Fibroblast of the aortic adventitia (primary cell): Measurements from ENCODE around the gene DCDC2B. TPM values are rescaled to one million over a fixed set of nuclear protein-coding genes. Genes with fewer than 3 reads are reported as not detected.

Source experiments
- DNase-seq: peaks from one replicate; pipeline ENCODE4 v3.0.0-alpha.2; 2010; ENCODE audit warnings: low read depth
- H3K4me3 ChIP-seq: 2 replicates; pipeline ENCODE4 v1.5.1; 2011; ENCODE audit warnings: low read depth, mild to moderate bottlenecking, control low read depth, low read length, moderate library complexity
- total RNA-seq: library from RNA; depleted of rRNA; stranded (reverse); fragments of >200 nt; gene quantifications from 2 replicates; pipeline ENCODE4 v1.2.3, GENCODE V29; 2012; ENCODE audit warnings: low replicate concordance
- TF ChIP-seq, protein P1 (sequence below): IDR thresholded peaks from 2 replicates; pipeline ENCODE4 v1.5.1; 2011; ENCODE audit warnings: mild to moderate bottlenecking, low read length, control low read depth, inconsistent platforms; ENCODE audit not compliant: insufficient read depth

DCDC2B gene
- total RNA-seq, 1 donor = not detected

DNA sequence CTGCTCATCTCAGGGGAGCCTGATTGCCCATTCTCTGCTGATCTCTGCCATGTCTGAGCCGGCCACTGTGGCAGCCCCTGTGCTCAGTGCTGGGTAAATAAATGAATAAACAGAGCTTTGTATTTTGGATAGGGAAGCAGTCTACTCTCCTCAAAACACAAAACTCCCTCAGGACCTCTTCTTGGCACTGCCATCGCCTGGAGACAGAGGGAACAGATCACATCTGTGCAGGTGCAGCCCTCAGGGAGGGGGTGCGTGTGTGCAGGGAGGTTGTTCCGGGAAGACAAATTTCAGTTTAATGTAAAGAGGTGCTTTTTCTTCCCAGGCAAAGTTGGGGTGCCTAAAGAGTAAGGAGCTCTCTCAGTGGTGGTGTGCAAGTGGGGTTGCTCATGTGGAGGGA, 30.4 kb downstream of the DCDC2B start:
- no peak for DNase-seq
- no peak overlapping the region for H3K4me3 ChIP-seq
- TF ChIP-seq, protein P1, sequence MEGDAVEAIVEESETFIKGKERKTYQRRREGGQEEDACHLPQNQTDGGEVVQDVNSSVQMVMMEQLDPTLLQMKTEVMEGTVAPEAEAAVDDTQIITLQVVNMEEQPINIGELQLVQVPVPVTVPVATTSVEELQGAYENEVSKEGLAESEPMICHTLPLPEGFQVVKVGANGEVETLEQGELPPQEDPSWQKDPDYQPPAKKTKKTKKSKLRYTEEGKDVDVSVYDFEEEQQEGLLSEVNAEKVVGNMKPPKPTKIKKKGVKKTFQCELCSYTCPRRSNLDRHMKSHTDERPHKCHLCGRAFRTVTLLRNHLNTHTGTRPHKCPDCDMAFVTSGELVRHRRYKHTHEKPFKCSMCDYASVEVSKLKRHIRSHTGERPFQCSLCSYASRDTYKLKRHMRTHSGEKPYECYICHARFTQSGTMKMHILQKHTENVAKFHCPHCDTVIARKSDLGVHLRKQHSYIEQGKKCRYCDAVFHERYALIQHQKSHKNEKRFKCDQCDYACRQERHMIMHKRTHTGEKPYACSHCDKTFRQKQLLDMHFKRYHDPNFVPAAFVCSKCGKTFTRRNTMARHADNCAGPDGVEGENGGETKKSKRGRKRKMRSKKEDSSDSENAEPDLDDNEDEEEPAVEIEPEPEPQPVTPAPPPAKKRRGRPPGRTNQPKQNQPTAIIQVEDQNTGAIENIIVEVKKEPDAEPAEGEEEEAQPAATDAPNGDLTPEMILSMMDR = no peak

- TF ChIP-seq, protein P1 = no peak
- H3K4me3 ChIP-seq = peak overlapping the region; percentile 85
- no peak for DNase-seq
Observed at GRCh38 chr1:32239790-32240139, 30.9 kb downstream of the DCDC2B start.

GRCh38 chr1:32240140-32240951, 31.5 kb downstream of the DCDC2B start:
- TF ChIP-seq, protein P1 = peak; percentile 31
- H3K4me3 ChIP-seq = peak overlapping the region; percentile 85
- DNase-seq = peak; percentile 51

DNA sequence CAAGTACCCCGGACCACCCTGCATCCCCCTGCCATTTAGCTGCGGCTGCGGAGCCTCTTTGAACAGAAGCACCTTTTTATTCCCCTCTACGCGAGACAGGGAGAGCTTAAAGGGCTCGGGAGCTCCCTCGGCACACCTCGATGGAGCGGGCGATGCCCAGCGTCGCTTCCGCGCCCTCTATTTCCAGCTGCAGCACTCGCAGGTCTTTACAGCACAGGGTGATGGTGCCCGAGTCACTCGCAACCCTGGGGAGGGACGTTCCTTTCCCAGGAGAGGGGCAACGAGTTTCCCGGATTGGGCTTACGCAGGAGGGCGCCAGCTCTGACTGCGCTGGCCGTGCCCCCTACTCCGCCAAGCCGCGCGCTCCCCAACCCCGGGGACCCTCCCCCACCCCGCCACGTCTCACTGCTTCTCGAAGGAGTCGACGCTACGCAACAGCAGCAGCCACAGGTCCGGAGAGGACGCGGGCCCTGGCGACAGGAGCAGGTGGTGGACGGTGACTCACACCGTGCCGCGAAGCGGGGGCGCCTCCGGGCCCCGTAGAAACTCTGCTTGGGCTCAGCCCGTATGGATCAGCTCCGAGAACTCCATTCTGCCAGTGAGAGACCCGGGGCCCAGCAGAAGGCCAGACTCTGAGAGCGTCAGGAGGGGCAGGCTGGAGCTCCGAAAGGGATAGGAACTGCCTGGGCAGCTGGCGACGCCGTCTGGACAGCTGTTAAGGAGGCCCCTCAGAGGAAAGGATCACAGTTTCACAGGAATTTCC, 32.3 kb downstream of the DCDC2B start:
- TF ChIP-seq, protein P1 = peak; percentile 16

DNA sequence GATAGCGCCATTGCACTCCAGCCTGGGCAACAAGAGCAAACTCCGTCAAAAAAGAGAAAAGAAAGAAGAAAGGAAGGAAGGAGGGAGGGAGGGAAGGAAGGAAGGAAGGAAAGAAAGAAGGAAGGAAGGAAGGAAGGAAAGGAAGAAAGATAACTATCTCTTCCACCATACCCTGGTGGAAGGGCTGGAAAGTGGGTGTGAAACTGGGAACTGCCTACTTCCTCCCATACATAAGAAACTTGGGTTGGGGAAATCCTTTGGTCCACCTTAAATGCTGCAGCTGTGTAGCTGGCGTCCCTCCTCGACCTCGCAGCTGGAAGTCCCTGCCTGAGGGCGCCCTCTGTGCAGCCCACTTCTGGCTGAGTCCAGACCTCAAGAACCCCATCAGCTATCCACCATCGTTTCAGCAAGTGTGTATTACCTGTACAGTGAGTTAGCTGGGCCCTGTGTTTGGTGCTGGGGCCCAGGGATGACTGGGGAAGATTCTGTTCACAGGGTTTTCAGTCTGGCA, 33.5 kb downstream of the DCDC2B start:
- DNase-seq = peak; percentile 58
- peak overlapping the region; percentile 56 for H3K4me3 ChIP-seq
- TF ChIP-seq, protein P1 = no peak

More for the DNA sequence above, 32.3 kb downstream of the DCDC2B start:
- peak overlapping the region; percentile 85 for H3K4me3 ChIP-seq
- peak; percentile 68 for DNase-seq

- DNase-seq = peak; percentile 96
- TF ChIP-seq, protein P1 = no peak
- H3K4me3 ChIP-seq = no peak within 1 kb of the TSS
Observed at GRCh38 chr1:32246888-32247273, 38.0 kb downstream of the DCDC2B start, which contains the start of gene FAM167B. TSS of gene FAM167B (plus strand) at chr1:32247222. CDS start at chr1:32247422, 200 bp downstream.
